OCI-LY1 (cell line): ENCODE results near the gene TSR1.

ENCODE experiments used
- CTCF ChIP-seq: fragments of 200-600 bp; sonication (generic), shearing (Covaris generic); IDR thresholded peaks from 2 replicates; pipeline ENCODE4 v1.5.1; 2017; ENCODE audit warnings: mild to moderate bottlenecking, antibody characterized with exemption, low read length, moderate library complexity, mixed read lengths
- EZH2 ChIP-seq: fragments of 200-600 bp; sonication (generic), shearing (Covaris generic); IDR thresholded peaks from 2 replicates; pipeline ENCODE4 v1.8.0; 2017; ENCODE audit warnings: borderline replicate concordance, mixed run types, mild to moderate bottlenecking, antibody characterized with exemption, low read length, moderate library complexity, mixed read lengths

- no peak for TF ChIP-seq CTCF
- TF ChIP-seq EZH2, result no peak
Measured at GRCh38 chr17:2351269-2351668, 15.0 kb upstream of the TSR1 start.
